ENCODE results near the gene CHN2. TPM values are rescaled to one million over a fixed set of nuclear protein-coding genes. Genes with fewer than 3 reads are reported as not detected.

CHN2 gene
- total RNA-seq, 1 donor, result 0.81 TPM

- no peak for TF ChIP-seq CTCF (IDR thresholded peaks at IDR 0.05; ENCODE audit: insufficient read depth, low read length)
- no peak for DNase-seq (ENCODE audit: low read depth)
- H3K4me3 ChIP-seq (ENCODE audit: low read depth, low read length), result no peak overlapping the region
Observed at GRCh38 chr7:29277436-29278215, 83.1 kb downstream of the CHN2 start.

- H3K4me3 ChIP-seq (ENCODE audit: low read depth, low read length), result no peak overlapping the region
- no peak for TF ChIP-seq CTCF (IDR thresholded peaks at IDR 0.05; ENCODE audit: insufficient read depth, low read length)
- no peak for DNase-seq (ENCODE audit: low read depth)
Observed at GRCh38 chr7:29278337-29279069, 83.9 kb downstream of the CHN2 start.

GRCh38 chr7:29281782-29282541 is 87.4 kb downstream of the CHN2 start:
- no peak for TF ChIP-seq CTCF (IDR thresholded peaks at IDR 0.05; ENCODE audit: insufficient read depth, low read length)
- no peak for DNase-seq (ENCODE audit: low read depth)
- H3K4me3 ChIP-seq (ENCODE audit: low read depth, low read length), result no peak overlapping the region

- no peak for TF ChIP-seq CTCF (IDR thresholded peaks at IDR 0.05; ENCODE audit: insufficient read depth, low read length)
- no peak overlapping the region for H3K4me3 ChIP-seq (ENCODE audit: low read depth, low read length)
- no peak for DNase-seq (ENCODE audit: low read depth)
Observed at GRCh38 chr7:29282819-29283414, 88.3 kb downstream of the CHN2 start.

- no peak for TF ChIP-seq CTCF (IDR thresholded peaks at IDR 0.05; ENCODE audit: insufficient read depth, low read length)
- H3K4me3 ChIP-seq (ENCODE audit: low read depth, low read length), result no peak overlapping the region
- DNase-seq (ENCODE audit: low read depth), result no peak
Observed at GRCh38 chr7:29284696-29285443, 90.3 kb downstream of the CHN2 start.

- TF ChIP-seq CTCF (IDR thresholded peaks at IDR 0.05; ENCODE audit: insufficient read depth, low read length), result no peak
- peak; percentile 91 for DNase-seq (ENCODE audit: low read depth)
- H3K4me3 ChIP-seq (ENCODE audit: low read depth, low read length), result no peak overlapping the region
Observed at GRCh38 chr7:29285444-29285793, 90.8 kb downstream of the CHN2 start.
